Measurements from ENCODE around the gene SMPD3. TPM values are rescaled to one million over a fixed set of nuclear protein-coding genes. Genes with fewer than 3 reads are reported as not detected.

Gene SMPD3
- total and polyA plus RNA-seq, 2 experiments from 2014 or later: 0.57 to 0.83 TPM

- ATAC-seq: no peak
These were observed 97.4 kb downstream of the SMPD3 start for GRCh38 chr16:68350813-68351350.

GRCh38 chr16:68349838-68350410 lies 98.4 kb downstream of the SMPD3 start:
- no peak overlapping the region for H3K4me2 ChIP-seq
- no peak for ATAC-seq

More at GRCh38 chr16:68350813-68351350, 97.4 kb downstream of the SMPD3 start:
- no peaks in the 10 kb centered on the region for H3K79me2 ChIP-seq (replicated peaks; ENCODE audit: insufficient read depth)
- H2AFZ ChIP-seq: no peak overlapping the region
- H3K9me2 ChIP-seq (ENCODE audit: insufficient read depth): no peaks in the 10 kb centered on the region
- no peaks in the 10 kb centered on the region; the same call in 1 of the 2 replicates for H4K20me1 ChIP-seq (replicated peaks; ENCODE audit: insufficient read depth)
- H3K4me1 ChIP-seq (ENCODE audit: insufficient read depth): no peaks in the 10 kb centered on the region
- no peaks in the 10 kb centered on the region for H3K27me3 ChIP-seq (ENCODE audit: insufficient read depth)
- Mint-ChIP-seq H3K27ac (no peak overlapping the region), H3K27me3 (ENCODE audit: insufficient read depth, low read depth, poor library complexity) (peaks cover 10% of the 10 kb centered on the region), H3K9me3 (no peaks in the 10 kb centered on the region), H3K4me1 (no peaks in the 10 kb centered on the region), H3K36me3 (ENCODE audit: low read depth) (peaks cover 48% of the 10 kb centered on the region), H3K4me3 (no peak overlapping the region)
- no peak for DNase-seq (ENCODE audit: low spot score)
- H3K4me2 ChIP-seq: no peak overlapping the region
- no peak overlapping the region for H3K4me3 ChIP-seq
- no peak overlapping the region for H3K27ac ChIP-seq (ENCODE audit: low read depth)
- no peaks in the 10 kb centered on the region for H3F3A ChIP-seq (replicated peaks; ENCODE audit: low read depth)
- TF ChIP-seq EZH2 (IDR thresholded peaks at IDR 0.05; ENCODE audit: low read depth, unreplicated experiment) (no peak), POLR2AphosphoS5 (IDR thresholded peaks at IDR 0.05; ENCODE audit: low read depth) (no peak), NANOG (IDR thresholded peaks at IDR 0.05; ENCODE audit: borderline replicate concordance) (no peak), EZH2phosphoT487 (IDR thresholded peaks at IDR 0.05; ENCODE audit: unreplicated experiment) (no peak), CREB1 (CRISPR knock-in tag; IDR thresholded peaks at IDR 0.05; ENCODE audit: low read depth) (no peak), REST (IDR thresholded peaks at IDR 0.05; ENCODE audit: unreplicated experiment) (no peak), JUNB (IDR thresholded peaks at IDR 0.05; ENCODE audit: unreplicated experiment) (no peak), ZNF331 (CRISPR knock-in tag; IDR thresholded peaks at IDR 0.05; ENCODE audit: low read depth) (no peak), ZNF114 (CRISPR knock-in tag; IDR thresholded peaks at IDR 0.05) (no peak)
- 0 out of 2 replicates have a peak, but pooled peaks cover 7% of the 10 kb centered on the region for H3K36me3 ChIP-seq (ENCODE audit: insufficient read depth)

More at GRCh38 chr16:68349838-68350410, 98.4 kb downstream of the SMPD3 start:
- H3K36me3 ChIP-seq (ENCODE audit: insufficient read depth): 0 out of 2 replicates have a peak, but pooled peaks cover 7% of the 10 kb centered on the region
- no peaks in the 10 kb centered on the region for H3K9me3 Mint-ChIP-seq
- no peaks in the 10 kb centered on the region for H3K9me2 ChIP-seq (ENCODE audit: insufficient read depth)
- H3F3A ChIP-seq (replicated peaks; ENCODE audit: low read depth): 0 out of 2 replicates have a peak, but pooled peaks cover 2% of the 10 kb centered on the region
- no peaks in the 10 kb centered on the region for H3K4me1 Mint-ChIP-seq
- H3K36me3 Mint-ChIP-seq (ENCODE audit: low read depth): peaks cover 54% of the 10 kb centered on the region
- H3K4me1 ChIP-seq (ENCODE audit: insufficient read depth): no peaks in the 10 kb centered on the region
- no peaks in the 10 kb centered on the region; the same call in 1 of the 2 replicates for H4K20me1 ChIP-seq (replicated peaks; ENCODE audit: insufficient read depth)
- H3K4me3 ChIP-seq: no peak overlapping the region
- no peak overlapping the region for H3K4me3 Mint-ChIP-seq
- no peak overlapping the region for H3K27ac ChIP-seq (ENCODE audit: low read depth)
- peaks cover 7% of the 10 kb centered on the region for H3K27me3 Mint-ChIP-seq (ENCODE audit: insufficient read depth, low read depth, poor library complexity)
- no peaks in the 10 kb centered on the region for H3K79me2 ChIP-seq (replicated peaks; ENCODE audit: insufficient read depth)
- DNase-seq (ENCODE audit: low spot score): no peak
- no peak overlapping the region for H2AFZ ChIP-seq
- TF ChIP-seq ETS1 (IDR thresholded peaks at IDR 0.05) (no peak), ZNF331 (CRISPR knock-in tag; IDR thresholded peaks at IDR 0.05; ENCODE audit: low read depth) (no peak), ZNF114 (CRISPR knock-in tag; IDR thresholded peaks at IDR 0.05) (no peak), POLR2AphosphoS5 (IDR thresholded peaks at IDR 0.05; ENCODE audit: low read depth) (no peak), NANOG (IDR thresholded peaks at IDR 0.05; ENCODE audit: borderline replicate concordance) (no peak), EZH2 (IDR thresholded peaks at IDR 0.05; ENCODE audit: low read depth, unreplicated experiment) (no peak), CREB1 (CRISPR knock-in tag; IDR thresholded peaks at IDR 0.05; ENCODE audit: low read depth) (no peak), JUNB (IDR thresholded peaks at IDR 0.05; ENCODE audit: unreplicated experiment) (no peak), STAT1 (IDR thresholded peaks at IDR 0.05; ENCODE audit: unreplicated experiment) (no peak), CTCF (conservative IDR thresholded peaks at IDR 0.05; ENCODE audit: low read depth in 2 of 2) (no peak)
- H3K27ac Mint-ChIP-seq: no peak overlapping the region
- no peaks in the 10 kb centered on the region for H3K27me3 ChIP-seq (ENCODE audit: insufficient read depth)
